NB4 (cell line): Measurements from ENCODE around the gene DYNC1I1.

Experiments used
- POLR2A ChIP-seq: IDR thresholded peaks from 2 replicates; pipeline ENCODE4 v1.6.1; 2011; ENCODE audit warnings: mild to moderate bottlenecking; ENCODE audit not compliant: insufficient read length; ENCODE audit errors: extremely low read depth
- TF ChIP-seq, protein P1 (sequence below): IDR thresholded peaks from one replicate; pipeline ENCODE4 v1.5.1; 2012; ENCODE audit warnings: low read depth, low read length
- TF ChIP-seq, protein P2 (sequence below): IDR thresholded peaks from 2 replicates; pipeline ENCODE4 v1.6.1; 2011; ENCODE audit warnings: low read depth, low read length

DNA sequence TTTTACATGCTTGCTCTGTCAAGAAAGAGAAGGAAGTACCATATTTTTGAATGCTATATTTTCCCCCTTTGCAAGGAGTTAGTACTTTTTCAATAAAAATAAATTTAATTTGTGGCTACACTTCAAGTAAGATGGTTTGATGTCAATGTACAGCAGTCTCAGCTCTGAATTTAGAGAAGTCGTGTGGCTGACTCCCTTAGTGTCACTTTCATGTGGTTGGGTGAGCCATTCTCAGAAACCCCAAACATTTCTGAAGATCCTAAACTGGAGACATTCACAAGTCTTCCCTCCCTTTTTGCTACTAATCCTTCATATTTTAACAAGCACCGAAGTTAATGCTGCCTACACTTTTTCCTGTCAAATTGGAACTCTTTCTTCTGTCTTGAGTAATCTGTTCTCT lies 244.4 kb downstream of the DYNC1I1 start:
- TF ChIP-seq, protein P1, sequence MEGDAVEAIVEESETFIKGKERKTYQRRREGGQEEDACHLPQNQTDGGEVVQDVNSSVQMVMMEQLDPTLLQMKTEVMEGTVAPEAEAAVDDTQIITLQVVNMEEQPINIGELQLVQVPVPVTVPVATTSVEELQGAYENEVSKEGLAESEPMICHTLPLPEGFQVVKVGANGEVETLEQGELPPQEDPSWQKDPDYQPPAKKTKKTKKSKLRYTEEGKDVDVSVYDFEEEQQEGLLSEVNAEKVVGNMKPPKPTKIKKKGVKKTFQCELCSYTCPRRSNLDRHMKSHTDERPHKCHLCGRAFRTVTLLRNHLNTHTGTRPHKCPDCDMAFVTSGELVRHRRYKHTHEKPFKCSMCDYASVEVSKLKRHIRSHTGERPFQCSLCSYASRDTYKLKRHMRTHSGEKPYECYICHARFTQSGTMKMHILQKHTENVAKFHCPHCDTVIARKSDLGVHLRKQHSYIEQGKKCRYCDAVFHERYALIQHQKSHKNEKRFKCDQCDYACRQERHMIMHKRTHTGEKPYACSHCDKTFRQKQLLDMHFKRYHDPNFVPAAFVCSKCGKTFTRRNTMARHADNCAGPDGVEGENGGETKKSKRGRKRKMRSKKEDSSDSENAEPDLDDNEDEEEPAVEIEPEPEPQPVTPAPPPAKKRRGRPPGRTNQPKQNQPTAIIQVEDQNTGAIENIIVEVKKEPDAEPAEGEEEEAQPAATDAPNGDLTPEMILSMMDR = no peak
- TF ChIP-seq POLR2A = no peak
- TF ChIP-seq, protein P2, sequence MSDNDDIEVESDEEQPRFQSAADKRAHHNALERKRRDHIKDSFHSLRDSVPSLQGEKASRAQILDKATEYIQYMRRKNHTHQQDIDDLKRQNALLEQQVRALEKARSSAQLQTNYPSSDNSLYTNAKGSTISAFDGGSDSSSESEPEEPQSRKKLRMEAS = no peak
